HG03469 (cell line): Measurements from ENCODE around the gene MAST4.

ENCODE experiments used
- ATAC-seq: cut with Tn5 transposase; IDR thresholded peaks from one replicate; pipeline ENCODE4 v1.9.1; 2021; ENCODE audit warnings: mild to moderate bottlenecking, moderate library complexity, moderate number of reproducible peaks; ENCODE audit not compliant: unreplicated experiment

Gene MAST4

DNA sequence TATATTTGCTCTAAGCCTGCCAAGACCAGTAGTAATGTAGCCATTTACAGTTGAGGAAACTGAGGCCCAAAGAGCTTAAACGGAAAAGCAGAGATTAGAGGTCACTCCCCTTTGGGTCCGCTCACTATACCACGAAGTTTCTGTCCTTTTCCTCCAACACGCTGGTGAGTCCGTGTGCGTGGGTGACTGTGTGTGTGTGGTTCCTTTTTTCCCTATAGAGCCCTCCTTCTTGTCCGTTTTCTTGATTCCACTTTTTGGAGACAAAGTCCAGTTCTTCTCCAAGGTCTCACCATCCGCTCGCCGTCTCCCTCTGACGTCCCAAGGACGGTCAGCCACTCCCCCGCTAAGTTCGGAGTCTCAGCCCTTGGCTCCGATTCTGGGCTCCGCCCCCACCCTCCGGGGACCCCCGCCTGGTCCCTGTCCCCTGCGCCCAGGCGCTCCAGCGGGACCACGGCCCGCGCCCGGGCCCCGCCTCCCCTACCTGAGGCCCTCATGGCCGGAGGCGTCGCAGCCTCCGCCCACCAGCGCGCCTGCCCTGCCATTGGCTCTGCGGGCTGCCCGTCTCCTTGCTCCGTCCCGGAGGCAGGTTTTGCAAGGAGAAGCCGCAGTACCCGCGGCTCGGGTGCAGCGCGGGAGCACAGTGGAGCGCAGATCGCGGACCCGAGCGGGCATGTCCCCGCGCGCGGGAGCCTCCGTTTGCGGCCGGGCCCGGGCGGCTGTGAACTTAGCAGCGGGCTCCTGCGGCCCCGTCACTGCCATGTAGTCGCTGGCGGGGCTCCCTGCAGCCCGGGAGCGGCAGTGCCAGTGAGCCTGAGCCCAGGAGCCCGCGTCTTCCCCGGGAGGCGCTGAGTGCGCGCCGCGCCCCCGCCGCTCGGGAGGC lies at the start of gene MAST4:
TSS of gene MAST4 (plus strand) at position 638 of the 880 bp plus-strand sequence. CDS start 263 bp downstream, outside the sequence.
- peak; percentile 98 for ATAC-seq

- ATAC-seq = no peak
These were observed 49.7 kb upstream of the MAST4 start for GRCh38 chr5:66546541-66546940.

DNA sequence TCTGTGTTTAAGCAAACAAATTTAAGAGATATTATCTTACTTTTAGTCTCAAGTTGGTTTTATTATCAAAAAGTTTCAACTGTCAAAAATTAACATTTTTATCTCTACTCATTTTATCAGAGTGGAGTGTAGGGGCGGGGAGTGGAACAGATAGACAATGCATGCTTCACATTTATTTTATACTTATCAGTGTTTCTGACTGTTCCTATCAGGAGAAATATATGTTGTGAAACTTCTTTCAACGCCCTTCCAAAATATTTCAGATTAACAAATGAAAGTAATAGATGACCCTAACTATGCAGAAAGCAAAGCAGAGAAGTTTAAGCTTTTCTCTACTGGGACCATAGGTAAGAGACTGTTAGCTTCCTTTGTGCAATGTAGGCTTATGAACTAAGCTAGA lies 44.9 kb upstream of the MAST4 start:
- no peak for ATAC-seq

DNA sequence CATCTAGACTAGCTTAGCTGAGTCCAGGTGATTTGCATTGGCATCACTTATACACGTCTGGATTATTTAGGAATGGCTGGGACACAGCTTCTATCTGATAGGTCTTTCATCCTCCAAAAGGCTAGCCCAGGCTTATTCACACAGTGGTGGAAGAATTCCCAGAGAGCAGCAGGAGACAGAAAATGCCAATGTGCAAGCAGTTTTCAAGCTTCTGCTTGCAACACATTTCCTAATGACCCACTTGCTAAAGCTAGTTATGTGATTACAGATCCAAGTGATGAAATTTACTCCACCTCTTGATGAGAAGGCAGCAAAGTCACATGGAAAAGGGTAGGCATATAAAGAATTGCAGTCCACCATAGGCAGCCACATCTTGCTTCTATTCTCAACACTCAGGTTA lies 44.2 kb upstream of the MAST4 start:
- no peak for ATAC-seq

DNA sequence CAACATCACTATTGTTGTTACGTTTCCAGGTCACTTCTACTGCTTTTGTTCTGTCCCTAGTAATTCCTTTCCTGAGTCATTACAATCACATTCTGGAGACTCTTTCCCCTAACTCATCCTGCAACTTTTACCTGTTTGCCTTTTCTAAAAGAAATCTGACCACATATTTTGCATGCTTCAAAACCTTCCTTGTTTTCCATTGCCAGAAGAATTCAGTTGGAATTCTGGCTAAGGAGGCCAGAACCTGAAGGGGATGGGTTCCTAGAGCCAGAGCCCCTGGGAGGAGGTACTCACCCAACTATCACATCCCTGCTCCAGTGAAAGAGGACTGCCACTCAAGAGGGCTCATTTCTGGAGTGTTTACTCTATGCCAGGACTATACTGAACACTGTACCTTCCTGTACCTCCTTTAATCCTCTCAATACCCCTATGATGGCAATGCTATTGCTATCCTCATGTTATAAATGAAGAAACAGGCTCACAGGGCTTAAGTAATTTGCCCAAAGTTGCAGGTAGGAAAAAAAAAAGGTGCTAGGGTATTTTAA lies 42.8 kb upstream of the MAST4 start:
- no peak for ATAC-seq

DNA sequence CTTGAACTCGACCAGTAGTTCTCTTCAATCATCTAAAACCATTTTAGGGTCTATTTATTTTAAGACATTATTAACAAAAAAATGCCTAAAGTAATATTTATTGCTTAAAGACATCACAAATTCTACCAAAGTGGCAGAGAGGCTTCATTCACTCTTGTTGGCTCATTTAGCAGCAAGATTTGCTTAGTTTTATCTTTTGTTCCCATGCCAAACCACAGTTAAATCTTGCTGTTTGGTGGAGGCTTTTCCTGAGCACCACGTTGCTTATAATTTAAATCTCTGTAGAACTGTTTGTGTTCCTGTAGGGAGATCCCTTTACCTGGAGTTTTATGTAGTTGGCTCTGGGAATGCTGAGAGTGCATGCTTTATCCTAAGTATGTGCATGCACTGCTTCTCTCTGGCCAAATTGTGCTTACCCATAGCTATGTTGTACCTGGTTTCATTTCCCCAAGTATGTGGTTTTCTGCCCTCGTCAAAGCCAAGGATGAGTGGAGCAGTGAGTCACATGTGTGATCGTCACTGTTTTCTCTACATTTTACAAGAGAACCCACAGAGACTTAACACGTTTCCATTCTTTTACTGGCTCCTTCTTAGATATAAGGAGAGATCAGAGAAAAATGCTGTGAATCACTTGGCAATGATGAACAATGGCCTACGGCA lies 42.1 kb upstream of the MAST4 start:
- peak; percentile 94 for ATAC-seq

GRCh38 chr5:66554884-66555283 lies 41.3 kb upstream of the MAST4 start:
- ATAC-seq = no peak

GRCh38 chr5:66558560-66558959 lies 37.6 kb upstream of the MAST4 start:
- peak; percentile 70 for ATAC-seq

- ATAC-seq = no peak
These were observed 35.8 kb upstream of the MAST4 start for GRCh38 chr5:66560371-66560770.

DNA sequence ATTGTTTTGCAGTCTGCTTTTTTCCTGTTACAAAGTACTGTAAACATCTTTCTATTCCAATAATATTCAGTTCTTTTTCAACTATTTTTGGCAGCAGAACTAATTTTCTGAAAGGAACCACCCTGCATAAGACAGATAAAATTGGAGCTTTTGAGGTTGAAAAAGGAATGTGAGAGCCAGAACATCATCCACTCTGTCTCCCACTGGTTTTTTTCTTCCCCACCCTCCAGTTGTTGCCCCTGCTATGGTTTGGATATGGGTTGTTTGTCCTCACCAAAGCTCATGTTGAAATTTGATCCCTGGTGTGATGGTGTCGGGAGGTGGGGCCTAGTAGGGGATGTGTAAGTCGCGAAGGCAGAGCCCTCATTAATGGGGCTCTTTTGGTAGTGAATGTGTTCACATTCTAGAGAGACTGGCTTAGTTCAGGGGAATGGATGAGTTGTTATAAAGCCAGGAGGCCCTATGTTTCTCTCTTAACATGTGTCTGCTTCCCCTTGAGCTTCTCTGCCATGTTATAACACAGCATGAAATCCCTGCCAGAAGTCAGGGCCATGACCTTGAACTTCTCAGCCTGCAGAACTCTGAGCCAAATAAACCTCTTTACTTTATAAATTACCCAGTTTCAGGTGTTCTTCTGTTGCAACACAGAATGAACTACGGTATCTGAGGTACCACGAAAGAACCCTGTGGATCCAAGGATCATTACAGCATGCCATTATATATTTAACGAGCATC lies 34.8 kb upstream of the MAST4 start:
- ATAC-seq = no peak

- no peak for ATAC-seq
These were observed 30.3 kb upstream of the MAST4 start for GRCh38 chr5:66565878-66566277.

DNA sequence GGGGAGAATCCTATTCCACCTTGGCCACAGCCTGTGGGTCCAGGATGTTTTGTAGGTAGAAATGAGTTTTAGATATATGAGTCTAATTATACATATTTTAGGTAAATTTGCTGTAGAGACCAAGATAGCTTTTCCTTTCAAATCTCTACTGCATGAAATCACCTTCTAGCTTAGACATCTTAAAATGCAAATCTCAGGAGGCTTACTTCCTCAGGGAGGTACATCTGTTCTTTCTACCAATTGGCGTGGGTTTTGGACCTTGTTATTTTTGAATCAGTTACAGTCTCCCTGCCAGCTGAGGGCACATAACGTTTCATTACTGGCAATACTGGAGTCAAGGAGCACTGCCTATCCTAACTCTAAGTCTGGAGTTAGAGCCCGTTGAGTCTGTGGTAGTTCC lies 28.7 kb upstream of the MAST4 start:
- no peak for ATAC-seq

GRCh38 chr5:66570201-66570600 lies 26.0 kb upstream of the MAST4 start:
- ATAC-seq = no peak

DNA sequence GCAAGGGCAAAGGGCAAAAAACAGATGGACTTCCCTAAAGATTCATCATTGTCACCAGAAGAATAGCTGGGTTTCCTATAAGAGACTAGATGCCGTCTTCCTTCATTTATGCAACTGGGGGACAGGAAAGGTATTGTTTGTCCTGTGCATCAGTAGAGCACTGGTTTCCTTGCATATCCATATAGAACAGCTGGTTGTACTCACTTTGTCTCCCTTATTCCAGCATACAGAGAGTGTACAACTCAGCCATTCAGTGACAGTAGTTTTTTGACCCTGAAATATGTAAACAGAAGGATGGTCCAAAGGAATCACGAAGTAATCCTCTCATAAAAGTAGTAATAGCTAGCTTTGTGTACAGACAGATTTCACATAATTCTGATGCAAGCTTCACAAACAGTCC lies 22.5 kb upstream of the MAST4 start:
- no peak for ATAC-seq

DNA sequence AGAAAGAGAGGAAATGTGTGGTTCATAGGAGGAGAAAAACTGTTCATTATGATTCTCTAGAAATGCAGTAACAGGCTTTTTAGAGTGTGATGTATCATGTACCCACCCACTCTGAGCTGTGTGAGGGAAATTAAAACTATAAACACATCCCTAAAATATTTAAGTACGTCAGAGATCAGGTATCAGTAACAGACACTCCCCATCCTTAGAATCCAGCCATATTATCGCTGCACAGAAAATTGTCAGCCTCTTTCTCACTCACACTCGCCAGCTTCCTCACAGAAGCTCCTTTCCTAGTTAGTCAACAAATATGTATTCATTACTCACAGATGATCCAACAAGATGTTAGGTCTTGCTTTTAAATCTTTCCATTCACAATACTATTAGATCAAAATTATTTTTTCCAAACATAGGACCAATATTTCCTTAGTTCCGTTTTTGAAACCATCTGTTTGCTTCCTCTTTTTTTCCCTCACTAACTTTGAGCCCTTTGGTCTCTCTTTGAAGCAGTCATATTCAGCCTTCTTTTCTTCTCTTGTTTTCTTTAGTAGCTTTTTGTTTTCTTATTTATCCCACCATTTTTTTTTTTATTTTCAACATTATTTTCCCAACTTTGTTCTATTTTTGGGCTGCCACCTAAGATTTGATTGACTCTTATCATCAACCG lies 13.6 kb upstream of the MAST4 start:
- no peak for ATAC-seq

DNA sequence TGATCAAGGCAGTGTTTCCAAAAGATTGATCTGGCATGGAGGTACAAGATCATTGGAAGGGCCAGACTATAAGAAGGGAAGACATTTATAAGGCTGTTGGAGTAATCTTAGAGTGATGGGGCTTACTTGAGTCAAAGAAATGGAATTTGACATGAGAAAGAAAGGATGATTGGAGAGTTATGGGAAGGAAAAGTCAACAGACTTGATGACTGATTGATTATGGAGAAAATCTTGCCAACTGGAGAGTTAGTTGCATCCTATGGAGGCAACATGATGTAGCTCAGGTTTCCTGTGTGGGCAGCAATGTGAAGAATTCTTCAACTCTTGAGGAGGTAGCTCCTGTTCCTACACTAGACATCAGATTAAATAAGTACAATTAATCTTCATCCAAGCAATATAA lies 10.9 kb upstream of the MAST4 start:
- ATAC-seq = no peak

DNA sequence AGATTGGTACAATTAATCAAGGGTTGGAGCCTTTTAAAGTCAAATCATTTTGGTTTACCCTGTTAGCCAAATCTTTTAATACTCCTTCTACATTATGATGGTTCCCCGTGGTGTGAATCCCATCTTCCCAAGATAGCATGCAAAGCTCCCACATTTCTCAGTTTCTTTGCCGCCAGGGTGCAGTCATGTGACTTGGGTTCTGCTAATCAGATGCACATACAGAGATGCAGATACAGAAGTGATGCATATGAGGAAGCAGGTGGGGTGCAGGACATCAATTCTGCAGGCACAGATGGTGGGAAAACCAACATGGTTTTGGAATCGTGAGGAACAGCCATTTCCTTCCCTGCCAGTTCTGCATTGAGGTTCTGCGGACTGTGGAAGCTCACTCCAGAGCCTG lies 8.4 kb upstream of the MAST4 start:
- ATAC-seq = no peak

DNA sequence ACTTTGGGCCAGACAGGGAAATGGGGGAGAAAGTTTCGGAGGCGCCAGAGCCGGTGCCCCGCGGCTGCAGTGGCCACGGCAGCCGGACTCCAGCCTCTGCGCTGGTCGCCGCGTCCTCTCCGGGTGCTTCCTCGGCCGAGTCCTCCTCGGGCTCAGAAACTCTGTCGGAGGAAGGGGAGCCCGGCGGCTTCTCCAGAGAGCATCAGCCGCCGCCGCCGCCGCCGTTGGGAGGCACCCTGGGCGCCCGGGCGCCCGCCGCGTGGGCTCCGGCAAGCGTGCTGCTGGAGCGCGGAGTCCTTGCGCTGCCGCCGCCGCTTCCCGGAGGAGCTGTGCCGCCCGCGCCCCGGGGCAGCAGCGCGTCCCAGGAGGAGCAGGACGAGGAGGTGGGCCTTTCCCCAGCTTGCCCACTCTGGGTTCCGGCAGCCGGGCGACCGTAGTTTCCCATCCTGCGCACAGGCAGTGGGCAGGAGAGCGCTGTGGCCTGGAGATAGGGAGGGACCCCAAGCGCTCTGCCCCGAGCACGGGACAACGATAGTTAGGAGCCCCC lies 516 bp downstream of the MAST4 start:
- peak; percentile 8 for ATAC-seq

- no peak for ATAC-seq
These were observed 1.1 kb downstream of the MAST4 start for GRCh38 chr5:66597183-66597757.

DNA sequence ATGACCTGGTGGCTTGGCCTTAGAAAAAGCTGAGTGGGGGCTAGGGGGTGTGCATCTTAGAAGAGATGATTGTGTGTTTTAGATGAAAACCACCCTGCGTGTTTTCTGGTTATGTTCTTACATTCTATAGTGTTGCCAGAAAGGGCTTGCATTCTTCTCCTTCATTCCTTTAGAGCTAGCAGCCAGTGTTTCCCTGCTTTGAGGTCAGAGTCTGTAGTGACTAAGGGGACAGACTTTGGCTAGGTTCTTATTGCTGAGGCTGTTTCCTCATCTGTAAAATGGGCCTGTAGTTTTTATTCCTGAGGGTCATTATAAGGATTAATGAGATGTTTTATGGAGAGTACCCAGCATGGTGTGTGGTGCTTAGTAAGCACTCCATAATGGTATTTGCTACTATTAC lies 6.4 kb downstream of the MAST4 start:
- ATAC-seq = no peak
